Left hindlimb (tissue), 1 donor: ENCODE measurements around the gene SIGLEC12.
"Not testable (repeated sequence)": the region's sequence is repeated elsewhere in the genome, so short reads cannot be mapped to it uniquely, and the experiment has no call there.

Experiments used
- DNase-seq: peaks from one replicate; pipeline ENCODE4 v3.0.0-alpha.2; 2018

The SIGLEC12 gene

GRCh38 chr19:51457351-51458013, 44.1 kb downstream of the SIGLEC12 start:
- DNase-seq, result no peak

GRCh38 chr19:51456541-51457290, 44.9 kb downstream of the SIGLEC12 start:
- no peak for DNase-seq

DNA sequence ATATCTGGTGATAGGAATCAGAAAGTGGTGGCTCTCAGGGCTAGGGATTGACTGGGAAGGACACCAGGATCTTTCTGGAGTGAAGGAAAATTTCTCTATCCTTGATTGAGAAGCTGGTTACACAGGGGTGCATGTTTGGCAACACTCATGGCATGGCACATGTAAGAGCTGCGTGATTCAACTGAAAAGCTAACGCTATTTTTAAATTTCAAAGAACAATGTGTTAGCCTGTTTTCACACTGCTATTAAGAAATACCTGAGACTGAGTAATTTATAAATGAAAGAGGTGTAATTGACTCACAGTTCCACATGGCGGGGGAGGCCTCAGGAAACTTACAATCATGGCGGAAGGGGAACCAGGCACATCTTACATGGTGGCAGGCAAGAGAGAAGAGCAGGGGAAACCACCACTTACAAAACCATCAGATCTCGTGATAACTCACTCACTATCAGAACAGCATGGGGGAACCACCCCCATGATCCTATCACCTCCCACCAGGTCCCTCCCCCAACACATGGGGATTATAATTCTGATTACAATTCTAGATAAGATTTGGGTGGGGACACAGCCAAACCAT, 50.8 kb downstream of the SIGLEC12 start:
- DNase-seq, result no peak

DNA sequence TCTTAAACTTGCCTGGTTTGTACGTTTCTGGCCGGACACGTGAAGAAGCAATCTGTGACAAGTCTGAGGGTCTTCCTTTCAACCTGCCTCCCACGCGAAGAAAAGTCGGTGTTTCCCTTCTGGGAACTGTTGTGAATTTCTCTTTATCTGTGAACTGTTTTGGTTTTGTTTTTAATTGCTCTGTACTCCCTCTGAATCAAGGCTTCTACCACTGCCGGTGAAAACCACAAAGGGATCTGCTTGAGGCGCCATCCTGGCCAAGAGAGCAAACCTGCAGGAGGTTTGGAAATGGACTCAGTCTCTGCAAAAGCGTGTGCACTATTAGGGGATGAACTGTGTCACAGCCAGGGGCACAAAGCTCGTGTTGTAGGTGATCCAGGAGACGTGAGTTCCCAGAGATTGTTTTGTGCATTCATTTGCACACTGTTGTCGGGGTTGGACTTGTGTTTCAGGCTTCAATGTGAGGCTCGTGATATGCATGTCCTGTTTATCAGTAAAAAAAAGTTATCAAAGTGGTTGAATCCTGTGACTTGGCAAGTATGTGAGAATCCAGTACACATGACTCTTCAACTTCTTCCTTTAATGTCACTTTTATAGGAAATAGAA, 53.1 kb downstream of the SIGLEC12 start:
- DNase-seq, result no peak

GRCh38 chr19:51448011-51448410, 53.6 kb downstream of the SIGLEC12 start:
- DNase-seq, result no peak

- DNase-seq, result not testable (repeated sequence)
Observed at GRCh38 chr19:51447510-51447909, 54.1 kb downstream of the SIGLEC12 start.

GRCh38 chr19:51441410-51442390, 59.9 kb downstream of the SIGLEC12 start:
- no peak for DNase-seq
